Inflammatory macrophage (primary cell): ENCODE data around the gene PSRC1.
"Not testable (repeated sequence)": the region's sequence is repeated elsewhere in the genome, so short reads cannot be mapped to it uniquely, and the experiment has no call there.

ENCODE experiments used
- DNase-seq, 2 donors: peaks; one replicate each; pipeline ENCODE4 v3.0.0-alpha.2; 2020 to 2022
- total RNA-seq, 18 experiments: gene quantifications; one replicate each; lab custom pipeline; 2026; ENCODE audit warnings: mixed read lengths in 6 of 18, inconsistent platforms in 2 of 18; lab: John Stamatoyannopoulos, UW

PSRC1 gene
- total RNA-seq: 0.40 to 11.6 (median 3.0) reads per million in 18 experiments

DNA sequence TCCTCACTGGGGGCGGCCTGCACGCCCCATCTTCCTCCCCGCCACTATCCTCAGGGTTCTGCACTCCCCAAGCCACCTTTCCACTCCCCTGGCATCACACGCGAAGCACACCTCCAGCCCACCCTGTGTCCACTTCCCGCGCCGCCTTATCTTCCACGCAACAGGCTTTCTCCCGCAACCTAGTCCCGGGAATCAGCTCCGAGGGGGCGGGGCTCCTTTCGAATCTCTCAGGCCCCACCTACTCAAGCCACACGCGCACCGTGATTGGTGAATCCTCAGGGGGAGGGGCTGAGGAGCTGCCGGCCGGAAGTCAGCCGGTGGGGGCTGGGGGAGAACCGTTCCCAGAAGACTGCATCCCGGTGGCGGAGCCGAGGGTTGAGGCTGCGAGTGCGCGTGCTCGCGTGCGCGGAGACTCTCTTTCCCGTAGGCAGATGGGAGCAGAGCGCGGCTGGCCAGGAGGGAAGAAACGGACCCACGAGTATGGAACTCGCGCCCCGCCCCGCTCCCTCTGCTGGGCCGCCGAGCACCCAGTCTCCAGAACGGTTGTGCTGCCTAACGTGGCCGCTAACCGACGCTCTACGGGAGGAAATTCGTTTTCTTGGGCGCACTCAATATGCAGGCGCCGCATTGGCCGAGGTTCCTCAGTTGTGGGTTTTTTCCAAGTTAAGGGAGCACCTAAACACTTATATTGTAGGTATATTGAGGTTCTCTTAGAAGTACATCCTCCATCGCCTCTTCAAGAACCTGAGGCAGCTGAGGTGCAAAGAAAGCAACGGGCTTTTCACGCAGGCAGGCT lies at the start of gene PSRC1:
Gene PSRC1, minus strand, starts transcription at position 194 of the 796 bp plus-strand sequence.
- DNase-seq: peak; percentile 93 to 95

DNA sequence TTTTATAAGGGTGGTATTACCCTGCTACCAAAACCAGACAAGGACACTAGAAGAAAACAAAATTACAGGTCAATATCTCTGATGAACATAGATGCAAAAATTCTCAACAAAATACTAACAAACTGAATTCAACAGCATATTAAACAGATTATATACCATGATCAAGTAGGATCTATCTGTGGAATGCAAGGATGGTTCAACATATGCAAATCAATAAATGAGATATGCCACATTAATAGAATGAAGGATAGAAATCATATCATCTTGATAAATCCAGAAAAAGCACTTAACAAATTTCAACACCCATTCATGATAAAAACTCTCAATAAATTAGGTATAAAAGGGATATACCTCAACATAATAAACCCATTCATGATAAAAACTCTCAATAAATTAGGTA lies 48.2 kb upstream of the PSRC1 start:
- DNase-seq: no peak

GRCh38 chr1:109327285-109327684 lies 44.3 kb upstream of the PSRC1 start:
- no peak for DNase-seq

DNA sequence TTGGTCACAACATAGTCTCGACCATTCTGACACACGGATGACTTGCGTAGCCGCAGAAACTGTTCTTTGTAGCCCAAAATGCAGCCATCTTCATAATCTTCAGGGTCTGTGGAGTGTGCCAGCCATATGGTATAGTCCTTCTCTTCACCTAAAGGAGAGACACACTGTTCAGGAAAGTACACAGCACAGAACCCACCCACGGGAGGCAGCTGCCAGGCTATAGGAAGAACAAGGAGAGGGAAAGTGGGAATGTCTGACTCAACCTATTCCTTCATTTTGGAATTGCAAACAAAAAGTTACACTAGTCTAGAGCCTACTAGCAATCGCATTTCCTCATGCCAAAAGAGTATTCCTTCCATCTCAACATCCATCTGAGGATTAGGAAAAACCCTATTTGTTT lies 40.0 kb upstream of the PSRC1 start:
- DNase-seq: no peak

DNA sequence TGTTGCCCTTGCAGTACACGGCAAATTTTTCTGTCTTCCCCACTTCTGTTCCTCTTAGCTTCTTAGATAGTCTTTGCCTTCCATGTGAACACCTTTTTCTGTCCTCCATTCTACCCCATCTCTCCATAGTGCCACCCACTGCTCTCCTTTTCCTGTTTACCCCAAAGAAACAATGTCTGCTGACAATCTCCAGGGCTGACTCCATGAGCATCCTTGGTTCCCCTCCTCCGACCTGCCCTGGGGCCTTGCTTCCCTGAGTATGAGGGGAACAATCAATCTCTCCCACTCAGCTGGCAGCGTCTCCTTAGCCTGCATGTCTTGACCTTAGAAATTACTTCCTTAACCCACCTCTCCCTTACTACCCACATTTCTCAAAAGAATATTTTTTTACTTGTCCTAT lies 36.2 kb upstream of the PSRC1 start:
- DNase-seq: no peak

DNA sequence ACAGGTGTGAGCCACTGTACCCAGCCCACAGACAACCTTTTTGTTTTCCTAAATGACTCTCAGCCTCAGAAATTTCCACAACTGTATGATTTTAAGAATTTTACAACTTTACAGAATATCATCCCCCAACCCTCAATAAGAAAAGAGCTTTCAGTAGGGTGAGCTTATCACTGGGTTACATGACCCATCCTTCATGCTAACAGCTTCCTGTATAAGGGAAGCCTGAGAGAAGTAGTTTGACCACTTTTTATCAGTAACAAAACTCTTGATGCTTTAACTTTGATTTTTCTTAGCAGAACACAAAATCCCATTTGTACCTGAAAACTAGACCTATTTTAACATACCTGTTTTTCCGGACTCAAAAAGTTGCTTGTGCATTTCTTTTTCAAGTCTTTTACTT lies 33.6 kb upstream of the PSRC1 start:
- no peak for DNase-seq

GRCh38 chr1:109315288-109315687 lies 32.3 kb upstream of the PSRC1 start:
- DNase-seq: no peak

- no peak for DNase-seq
Observed at GRCh38 chr1:109314795-109315194, 31.9 kb upstream of the PSRC1 start.

GRCh38 chr1:109312978-109313775 lies 30.2 kb upstream of the PSRC1 start:
- peak; percentile 17 to 41 for DNase-seq

DNA sequence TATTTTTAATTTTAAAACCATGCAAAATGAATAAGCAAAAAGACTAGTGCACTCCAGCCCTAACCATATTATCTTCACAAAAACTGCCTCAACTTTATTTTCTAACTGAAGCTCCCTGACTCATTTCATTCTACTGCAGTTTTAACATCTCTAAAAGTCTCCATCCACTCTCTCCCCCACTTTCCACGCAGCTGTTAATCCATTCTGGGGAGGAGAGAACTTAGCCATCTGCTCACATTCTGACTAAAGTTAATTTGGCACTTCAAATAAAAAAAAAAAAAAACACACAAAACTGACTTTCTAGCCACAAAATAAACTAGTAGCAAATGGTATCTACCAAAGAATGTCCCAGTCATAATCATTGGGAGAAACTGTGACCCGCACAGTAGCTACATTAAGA lies 29.3 kb upstream of the PSRC1 start:
- DNase-seq: no peak

GRCh38 chr1:109309347-109309746 lies 26.4 kb upstream of the PSRC1 start:
- DNase-seq: peak; percentile 30 to 50

DNA sequence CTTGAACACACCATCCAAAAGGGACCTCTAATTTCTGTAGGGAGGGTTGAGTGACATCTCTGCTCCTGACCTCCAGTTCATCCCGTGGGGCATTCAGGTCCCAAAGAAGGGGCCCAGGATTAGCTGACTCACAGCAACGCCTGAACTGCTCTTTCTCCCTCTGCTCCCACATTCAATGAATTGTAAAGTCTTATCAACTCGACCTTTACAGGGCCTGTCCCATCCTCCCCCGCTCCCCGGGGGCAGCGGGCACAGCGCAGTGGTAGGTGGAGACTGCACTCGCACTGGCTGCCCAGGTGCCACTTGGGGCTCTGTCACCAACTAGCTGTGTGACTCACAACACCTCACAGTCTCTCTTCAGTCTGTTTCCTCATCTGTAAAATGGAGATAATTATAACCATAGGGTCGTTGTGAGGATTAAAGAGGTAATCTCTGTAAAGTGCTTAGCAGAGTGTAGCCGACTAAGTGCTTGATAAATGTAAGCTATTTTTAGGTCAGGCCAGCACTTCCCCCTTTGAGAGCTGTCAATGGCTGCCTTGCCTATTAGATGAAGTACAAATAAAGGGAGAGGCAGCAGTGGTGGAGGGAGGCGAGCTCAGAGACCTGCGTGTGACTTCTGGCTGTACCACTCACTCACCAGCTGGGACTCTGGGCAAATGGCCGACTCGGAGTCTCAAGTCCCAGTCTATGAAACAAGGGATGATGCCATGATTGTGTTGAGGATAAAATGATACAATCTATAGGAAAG lies 24.5 kb upstream of the PSRC1 start:
- peak; percentile 25 to 26 for DNase-seq

GRCh38 chr1:109306832-109307273 lies 23.9 kb upstream of the PSRC1 start, which contains the start of gene MYBPHL:
MYBPHL (minus strand) TSS chr1:109307011; CDS start chr1:109306991, 20 bp downstream.
- no peak for DNase-seq

DNA sequence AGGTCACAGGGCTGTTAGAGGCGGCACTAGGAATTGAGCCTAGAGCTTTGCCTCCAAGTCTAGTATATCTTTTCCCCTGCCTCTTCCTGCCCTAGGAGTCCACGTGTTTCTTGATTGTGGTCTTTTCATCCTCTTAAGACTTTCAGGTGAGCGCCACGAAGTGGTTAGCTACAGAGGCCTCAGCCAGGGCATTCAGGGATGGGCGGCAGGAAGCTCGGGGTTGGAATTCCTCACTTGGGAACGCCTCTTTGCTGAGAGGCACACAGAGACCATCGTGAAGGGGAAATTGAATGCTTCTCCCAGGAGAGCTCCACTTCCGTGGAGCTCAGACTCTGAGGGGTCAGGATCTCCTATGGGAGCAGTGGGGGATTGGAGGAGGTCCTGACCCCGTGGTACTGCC lies 23.0 kb upstream of the PSRC1 start:
- not testable (repeated sequence) for DNase-seq

GRCh38 chr1:109304226-109304920 lies 21.4 kb upstream of the PSRC1 start:
- no peak for DNase-seq

GRCh38 chr1:109301874-109302273 lies 18.9 kb upstream of the PSRC1 start:
- no peak for DNase-seq

GRCh38 chr1:109300650-109301151 lies 17.8 kb upstream of the PSRC1 start:
- no peak for DNase-seq

DNA sequence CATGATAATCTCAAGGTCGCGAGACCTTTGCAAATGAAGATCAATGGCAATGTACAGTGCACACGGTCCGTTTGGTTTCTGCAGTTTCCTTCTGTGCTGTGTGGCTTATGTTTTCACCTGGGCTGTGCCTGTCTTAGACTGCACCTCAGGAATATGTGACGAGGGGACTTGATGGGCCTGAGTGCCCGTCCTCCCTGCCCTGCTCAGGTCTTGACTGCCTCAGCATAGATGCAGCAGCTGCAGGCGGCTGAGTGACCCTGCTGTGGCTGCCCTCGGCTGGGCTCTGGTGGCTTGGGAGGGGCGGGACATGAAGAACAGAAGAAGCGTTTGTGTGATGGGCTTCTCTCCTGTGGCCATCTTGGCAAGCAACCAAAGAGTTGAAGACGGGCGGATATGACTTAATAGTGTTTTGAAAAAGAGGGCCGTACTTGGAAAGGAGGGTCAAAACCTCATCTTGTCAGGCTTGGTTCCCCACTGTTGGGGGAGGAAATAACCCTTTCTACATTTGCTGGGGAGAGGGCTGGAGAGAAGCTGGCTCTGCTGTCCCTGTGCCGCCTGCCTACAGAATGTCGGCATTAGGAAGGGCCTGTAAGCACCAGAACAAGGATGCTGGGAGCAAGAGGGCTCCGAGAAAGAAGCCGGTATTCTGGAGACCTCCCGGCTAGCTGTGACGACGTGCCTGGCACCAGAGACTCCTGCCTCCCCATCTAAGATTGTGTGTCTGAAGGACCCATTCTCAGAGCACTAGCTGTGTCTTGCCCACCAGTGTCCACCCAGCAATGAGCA lies 16.8 kb upstream of the PSRC1 start:
- DNase-seq: no peak

DNA sequence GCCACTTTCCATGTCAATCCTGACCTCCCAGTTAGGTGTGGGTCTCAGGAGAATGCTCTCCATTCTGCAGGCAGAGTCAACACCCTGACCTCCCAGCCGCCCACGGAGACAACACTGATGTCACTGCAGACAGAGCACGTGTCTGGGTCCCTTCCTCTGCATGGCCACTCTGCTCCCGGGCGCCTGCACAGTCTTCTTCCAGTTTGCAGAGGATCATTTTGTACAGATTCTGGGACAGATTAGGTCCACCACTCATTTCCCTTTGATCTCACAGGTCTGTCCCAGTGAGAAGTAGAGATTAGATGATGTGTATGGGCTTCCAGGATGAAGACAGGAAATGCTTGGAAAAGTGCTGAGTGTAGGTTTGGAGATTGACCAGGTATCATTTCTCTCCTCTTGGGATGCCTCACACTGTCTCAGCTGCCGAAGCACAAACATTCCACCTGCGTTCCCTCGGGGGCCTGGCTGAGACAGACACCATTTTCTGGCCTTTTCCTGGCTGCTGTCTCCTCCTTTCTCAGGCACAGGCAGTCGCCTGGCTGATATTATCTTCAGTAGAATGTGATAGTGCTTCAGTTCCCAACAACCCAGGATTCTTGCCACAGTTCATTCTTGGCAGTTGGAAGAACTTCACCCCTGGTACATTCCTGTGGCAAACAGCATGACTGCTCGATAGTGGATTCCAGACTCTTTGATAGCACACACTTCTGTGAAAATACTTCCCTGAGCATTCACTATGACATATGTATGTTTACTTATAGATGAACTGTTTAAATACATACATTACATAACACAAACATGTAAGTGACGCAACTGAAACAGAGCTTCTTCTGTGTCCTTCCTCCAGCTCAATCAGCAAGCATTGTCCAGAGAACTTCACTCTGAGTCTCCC lies 16.0 kb upstream of the PSRC1 start:
- peak; percentile 57 to 76 for DNase-seq

- no peak for DNase-seq
Observed at GRCh38 chr1:109296782-109297181, 13.8 kb upstream of the PSRC1 start.
